Activated T-cell treated with anti-CD3 and anti-CD28 coated beads for 24 hours (primary cell): ENCODE results near the gene SMARCD3.

Experiments
- DNase-seq: peaks from one replicate; pipeline ENCODE4 v3.0.0-alpha.2; 2020; ENCODE audit warnings: low read depth

The SMARCD3 gene

DNA sequence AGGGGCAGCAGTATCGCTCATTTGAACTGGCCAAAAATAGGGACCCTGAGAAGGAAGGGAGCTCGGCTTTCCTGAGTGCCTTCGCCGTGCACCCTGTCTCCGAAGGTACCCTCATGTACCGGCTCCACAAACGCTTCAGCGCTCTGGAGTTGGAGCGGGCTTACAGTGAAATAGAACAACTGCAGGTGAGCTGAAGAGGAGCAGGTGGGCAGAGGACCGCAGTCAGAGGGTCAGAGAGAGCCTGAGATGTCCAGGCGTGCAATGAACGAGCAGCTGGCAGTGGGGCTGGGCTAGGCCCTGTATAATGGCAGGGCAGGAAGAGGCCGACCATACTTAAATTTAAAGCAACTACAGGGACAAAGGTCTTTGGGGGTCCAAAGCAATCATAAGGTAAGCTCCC is 12.1 kb downstream of the SMARCD3 start:
- no peak for DNase-seq

DNA sequence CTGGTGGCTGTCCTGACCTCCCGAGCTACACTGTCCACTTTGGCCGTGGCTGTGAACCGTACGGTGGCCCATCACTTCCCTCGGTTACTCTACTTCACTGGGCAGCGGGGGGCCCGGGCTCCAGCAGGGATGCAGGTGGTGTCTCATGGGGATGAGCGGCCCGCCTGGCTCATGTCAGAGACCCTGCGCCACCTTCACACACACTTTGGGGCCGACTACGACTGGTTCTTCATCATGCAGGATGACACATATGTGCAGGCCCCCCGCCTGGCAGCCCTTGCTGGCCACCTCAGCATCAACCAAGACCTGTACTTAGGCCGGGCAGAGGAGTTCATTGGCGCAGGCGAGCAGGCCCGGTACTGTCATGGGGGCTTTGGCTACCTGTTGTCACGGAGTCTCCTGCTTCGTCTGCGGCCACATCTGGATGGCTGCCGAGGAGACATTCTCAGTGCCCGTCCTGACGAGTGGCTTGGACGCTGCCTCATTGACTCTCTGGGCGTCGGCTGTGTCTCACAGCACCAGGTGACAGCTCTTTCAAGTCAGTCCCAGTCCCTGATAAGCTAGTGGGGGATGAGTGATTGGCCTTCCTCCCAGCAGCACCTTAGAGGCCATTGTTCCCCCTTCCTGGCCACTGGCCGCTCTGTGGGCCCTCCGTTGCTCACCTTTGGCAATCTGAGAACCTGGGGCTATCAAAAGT is 13.3 kb downstream of the SMARCD3 start:
- DNase-seq, result no peak

GRCh38 chr7:151233804-151234203 is 14.7 kb downstream of the SMARCD3 start:
- DNase-seq, result no peak

DNA sequence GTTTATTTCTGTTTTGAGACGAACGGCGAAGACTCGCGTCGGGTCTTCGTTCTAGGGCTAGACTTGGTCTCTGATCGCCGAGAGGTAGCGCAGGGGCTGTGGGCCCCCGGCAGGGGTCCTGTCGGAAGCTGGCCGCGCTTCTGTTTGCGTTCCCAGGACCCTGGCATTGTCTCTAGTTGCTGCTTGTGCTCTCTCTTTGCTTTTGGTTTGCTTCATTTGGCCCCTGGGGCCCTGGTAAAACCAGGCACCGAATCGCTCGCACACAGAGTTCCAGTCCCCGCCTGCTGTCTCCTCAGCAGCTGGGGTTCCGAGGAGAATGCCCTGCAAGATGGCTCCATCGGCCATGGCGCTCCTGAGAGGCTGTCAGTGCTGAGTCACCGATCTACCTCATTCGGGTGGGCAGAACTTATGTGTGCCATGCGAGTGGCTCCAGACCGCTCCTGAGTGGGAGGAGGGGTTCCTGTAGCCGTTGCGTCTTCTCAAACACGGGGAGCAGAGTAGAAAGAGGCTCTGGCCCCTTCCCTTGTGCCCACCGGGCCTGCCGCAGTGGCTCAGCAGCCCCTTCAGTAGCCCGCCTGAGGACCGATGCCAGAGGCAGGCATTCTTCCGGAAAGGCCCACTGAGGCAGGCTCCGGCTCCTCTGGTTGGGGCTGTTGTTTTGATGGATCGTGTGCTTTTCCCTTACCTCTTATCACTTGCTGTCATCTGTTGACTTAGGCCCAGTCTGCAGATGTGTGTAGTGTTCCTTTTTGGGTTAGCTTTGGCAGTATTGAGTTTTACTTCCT is 15.4 kb downstream of the SMARCD3 start:
- DNase-seq, result peak; percentile 74

DNA sequence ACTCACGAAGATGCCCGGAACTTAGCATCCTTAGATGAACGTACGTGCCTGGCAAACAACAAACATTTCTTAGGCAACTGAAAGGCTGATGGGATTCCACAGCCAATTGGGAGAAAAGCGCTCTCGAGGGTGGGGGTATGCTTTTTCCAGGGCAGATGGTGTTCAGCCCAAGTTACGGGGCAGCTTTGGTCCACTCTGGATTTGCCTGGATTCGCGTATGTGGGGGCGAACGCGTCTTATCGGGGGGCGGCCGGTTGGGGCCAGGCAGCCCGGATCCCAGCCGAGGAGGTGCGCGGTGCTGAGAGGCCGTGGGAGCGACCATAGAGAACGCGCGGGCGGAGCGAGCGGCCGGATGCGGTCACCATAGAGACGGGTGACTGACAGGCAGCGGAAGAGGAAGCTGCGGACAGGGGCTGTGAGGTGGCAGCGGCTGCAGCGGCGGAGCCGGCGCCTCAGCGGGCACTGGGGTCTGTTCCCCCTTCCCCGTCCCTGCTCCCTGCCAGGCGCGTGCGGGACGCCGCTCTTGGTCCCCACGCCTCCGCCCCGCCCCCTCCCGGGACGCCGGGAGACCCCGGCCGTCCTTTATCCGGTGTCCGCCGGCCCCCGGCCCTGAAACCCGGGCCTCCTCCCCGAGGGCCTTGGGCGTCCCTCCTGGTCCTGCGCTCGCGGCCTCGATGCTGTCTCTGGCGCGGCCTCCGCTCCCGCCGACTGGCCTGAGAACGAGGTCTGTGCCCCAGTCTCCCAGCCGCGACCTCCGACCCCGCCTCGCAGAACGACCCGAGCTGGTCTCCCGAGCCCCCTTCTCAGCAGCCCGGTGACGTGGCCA is 16.2 kb downstream of the SMARCD3 start, which contains the start of gene CHPF2:
CHPF2 (plus strand) TSS at position 393 of the 826 bp plus-strand sequence. CDS start 1,529 bp downstream, outside the sequence.
- peak; percentile 89 for DNase-seq

GRCh38 chr7:151231080-151231479 is 17.4 kb downstream of the SMARCD3 start:
- no peak for DNase-seq

DNA sequence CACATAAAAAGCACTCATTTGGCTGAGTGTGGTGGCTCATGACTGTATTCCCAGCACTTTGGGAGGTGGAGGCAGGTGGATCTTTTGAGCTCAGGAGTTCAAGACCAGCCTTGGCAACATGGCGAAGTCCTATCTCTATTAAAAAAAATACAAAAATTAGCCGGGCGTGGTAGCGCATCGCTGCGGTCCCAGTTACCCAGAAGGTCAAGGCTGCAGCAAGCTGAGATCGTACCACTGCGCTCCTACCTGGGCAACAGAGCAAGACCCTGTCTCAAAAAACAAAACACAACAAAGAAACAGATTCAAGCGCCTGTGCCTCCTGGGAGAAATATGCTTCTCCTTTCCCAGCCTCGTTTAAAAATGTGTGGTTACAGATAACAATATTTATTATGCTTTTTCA is 19.2 kb downstream of the SMARCD3 start:
- no peak for DNase-seq

GRCh38 chr7:151228024-151228866 is 20.2 kb downstream of the SMARCD3 start:
- DNase-seq, result no peak

DNA sequence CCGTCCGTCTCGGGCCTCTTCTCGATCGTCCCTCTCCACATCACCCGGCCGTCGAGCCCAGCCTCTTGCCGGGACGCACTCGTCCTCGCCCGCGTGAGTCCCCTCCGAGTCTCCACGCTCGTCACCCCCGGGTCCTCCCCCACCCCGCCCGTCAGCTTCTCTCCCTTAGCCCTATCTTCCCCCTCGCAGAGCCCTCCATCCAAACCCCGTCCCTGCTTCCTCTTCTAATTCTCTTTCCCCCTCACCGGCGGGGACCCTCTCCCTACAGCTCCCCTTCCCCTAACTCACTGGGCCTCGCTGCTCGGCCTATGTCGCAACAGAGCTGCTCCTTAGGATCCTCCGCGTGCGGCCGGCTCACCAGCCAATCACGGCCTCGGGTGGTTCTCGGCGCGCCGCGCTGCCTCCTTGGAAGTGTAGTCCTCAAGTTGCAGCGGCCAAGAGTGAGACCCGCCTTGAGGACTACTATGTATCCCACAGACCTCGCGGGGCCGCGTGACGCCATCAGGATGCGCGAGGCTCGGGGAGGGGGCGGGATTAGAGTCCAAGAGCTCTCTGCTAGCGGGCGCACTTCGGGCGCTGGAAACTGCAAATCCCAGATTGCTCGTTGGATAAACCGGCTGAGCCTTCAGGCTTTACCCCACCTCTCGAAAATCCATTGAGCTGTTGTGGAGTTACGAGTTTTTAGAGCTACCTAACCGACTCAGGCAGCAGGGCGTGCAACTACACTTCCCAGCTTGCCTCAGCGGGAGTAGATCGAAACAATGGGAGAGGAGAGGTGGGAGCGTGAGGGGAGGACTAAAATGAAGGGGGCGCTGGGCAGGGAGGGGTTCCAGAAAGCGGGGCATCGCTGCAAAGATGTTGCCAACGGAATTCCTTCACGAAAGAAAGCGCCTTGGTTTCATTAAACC is 21.4 kb downstream of the SMARCD3 start, which contains the start of gene ABCF2:
ABCF2 (minus strand) TSS at position 331 of the 908 bp plus-strand sequence. CDS start 747 bp downstream, outside the sequence.
- DNase-seq, result peak; percentile 97

DNA sequence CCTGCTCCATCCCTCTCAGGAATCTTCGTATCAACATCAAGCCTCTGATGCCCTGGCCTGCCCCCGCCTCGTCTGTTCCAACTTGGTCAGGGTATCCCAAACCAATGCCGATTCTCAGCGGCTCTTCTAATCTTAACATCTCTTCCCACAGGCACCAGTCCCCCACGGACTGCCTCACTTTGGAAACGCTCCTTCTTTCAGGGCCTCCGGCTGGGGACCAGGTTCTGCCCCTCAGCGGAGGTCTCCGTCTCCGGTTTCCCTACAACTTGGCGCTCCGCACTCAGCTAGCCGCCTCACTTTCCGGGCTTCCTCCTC is 22.0 kb downstream of the SMARCD3 start:
- DNase-seq, result no peak

DNA sequence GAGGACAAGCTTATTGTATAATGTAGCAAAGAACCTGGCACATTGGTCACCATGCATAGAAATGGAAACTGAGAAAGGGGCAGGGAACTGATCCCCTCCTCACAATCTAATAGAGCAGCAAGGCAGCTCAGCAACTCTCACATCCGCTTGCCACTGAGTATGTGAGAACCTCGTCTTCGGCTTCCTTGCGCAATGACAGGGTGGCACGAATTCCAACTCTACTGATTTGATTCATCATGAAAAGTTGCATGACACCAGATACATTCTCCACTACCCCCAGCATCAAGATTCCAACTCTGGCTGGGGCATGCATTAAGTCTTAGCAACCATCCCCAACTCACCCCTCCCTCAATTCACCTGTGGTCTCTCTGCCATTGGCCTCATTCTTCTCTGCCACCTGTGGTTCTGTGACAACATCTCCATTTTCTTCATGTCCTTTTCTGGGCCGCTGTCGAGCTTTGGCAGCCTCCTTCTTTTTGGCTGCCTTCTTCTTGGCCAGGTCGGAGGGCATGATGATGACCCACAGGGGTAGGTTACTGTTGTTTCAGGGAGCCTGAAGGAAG is 22.5 kb downstream of the SMARCD3 start:
- DNase-seq, result no peak

DNA sequence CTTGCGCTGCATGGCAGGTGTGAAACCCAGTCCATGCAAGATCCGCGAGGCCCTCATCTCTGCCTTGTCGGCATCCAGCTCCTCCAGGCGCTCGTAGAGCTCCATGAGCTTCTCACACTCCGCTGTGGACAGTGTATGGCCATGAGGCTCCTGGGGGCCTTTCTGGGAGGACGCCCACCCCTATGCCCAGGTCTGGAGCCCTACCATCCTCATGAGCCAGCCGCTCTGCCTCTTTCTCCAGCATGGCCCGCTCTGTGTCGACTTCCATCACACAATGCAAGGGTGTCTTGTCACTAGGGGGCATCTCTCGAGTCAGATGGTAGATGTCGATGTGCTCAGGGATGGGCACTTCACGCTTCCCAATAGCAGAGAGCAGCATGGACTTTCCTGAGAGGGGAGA is 24.8 kb downstream of the SMARCD3 start:
- DNase-seq, result no peak

- DNase-seq, result no peak
These were observed 30.3 kb downstream of the SMARCD3 start for GRCh38 chr7:151218170-151218569.

- DNase-seq, result no peak
These were observed 33.1 kb downstream of the SMARCD3 start for GRCh38 chr7:151215396-151215795.

- no peak for DNase-seq
These were observed 34.7 kb downstream of the SMARCD3 start for GRCh38 chr7:151213826-151214225.

GRCh38 chr7:151212626-151213025 is 35.9 kb downstream of the SMARCD3 start:
- no peak for DNase-seq

- no peak for DNase-seq
These were observed 37.2 kb downstream of the SMARCD3 start for GRCh38 chr7:151211155-151211772.

- no peak for DNase-seq
These were observed 38.2 kb downstream of the SMARCD3 start, which contains the start of gene H2BK1 for GRCh38 chr7:151210087-151210854. TSS of gene H2BK1 (minus strand) at chr7:151210488. CDS start at chr7:151210318, 170 bp downstream.

- no peak for DNase-seq
These were observed 38.9 kb downstream of the SMARCD3 start for GRCh38 chr7:151209588-151209987.
